Kidney capillary endothelial cell (primary cell): ENCODE data around the gene FCGR1A.
A peak's percentile ranks its signal among the peaks of the same experiment; 100 is the strongest.
"Not testable (repeated sequence)": the region's sequence is repeated elsewhere in the genome, so short reads cannot be mapped to it uniquely, and the experiment has no call there.

Source experiments
- DNase-seq: peaks from one replicate; pipeline ENCODE4 v3.0.0-alpha.2; 2018; ENCODE audit warnings: low spot score

The FCGR1A gene

GRCh38 chr1:149777084-149777483 is 5.4 kb upstream of the FCGR1A start:
- not testable (repeated sequence) for DNase-seq

DNA sequence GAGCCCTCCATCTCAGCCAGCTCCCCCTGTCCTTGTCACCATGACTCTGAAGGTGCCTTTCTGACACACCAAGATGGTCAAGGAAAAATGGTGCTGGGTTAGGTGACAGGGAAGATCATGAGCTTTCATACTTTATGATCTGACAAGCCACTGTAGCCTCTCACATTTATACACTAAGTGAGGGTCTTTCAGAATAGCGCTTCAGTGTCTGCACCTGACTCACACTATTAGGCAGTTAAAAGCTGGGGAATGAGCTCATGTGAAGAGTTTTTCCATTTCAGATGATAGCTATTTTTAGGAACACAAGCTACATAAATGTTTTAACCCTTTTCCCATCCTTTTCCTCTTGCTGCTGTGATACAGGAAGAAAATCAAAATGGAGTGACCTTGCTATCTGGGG is 4.2 kb upstream of the FCGR1A start:
- not testable (repeated sequence) for DNase-seq

DNA sequence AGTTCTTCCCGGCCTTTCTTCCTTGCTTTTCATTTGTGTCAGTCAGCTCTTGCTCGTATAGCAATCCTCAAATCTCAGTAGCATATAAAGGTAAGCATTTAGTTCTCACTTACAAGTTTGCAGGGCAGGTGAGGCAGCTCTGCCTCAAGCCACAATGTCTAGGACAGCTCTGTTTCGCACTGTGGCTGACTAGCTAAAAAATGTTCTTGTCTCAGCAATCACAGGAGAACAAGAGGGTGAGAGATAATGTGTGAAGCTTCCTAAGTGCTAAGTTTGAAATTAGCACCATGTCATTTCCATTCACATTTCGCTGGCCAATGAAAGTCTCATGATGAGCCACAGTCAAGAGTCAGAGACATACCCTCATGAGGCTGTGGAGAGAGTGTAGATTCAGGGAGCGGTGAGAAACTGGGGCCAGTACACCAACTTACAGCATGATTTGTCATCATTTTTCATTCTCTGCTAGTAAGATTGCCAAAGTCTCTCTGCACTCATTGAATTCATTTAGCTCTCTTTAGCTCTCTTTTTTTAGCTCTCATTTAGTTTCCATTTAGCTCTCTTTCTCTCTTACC is 995 bp upstream of the FCGR1A start:
- not testable (repeated sequence) for DNase-seq

GRCh38 chr1:149783289-149783688 is 795 bp downstream of the FCGR1A start:
- DNase-seq = not testable (repeated sequence)

DNA sequence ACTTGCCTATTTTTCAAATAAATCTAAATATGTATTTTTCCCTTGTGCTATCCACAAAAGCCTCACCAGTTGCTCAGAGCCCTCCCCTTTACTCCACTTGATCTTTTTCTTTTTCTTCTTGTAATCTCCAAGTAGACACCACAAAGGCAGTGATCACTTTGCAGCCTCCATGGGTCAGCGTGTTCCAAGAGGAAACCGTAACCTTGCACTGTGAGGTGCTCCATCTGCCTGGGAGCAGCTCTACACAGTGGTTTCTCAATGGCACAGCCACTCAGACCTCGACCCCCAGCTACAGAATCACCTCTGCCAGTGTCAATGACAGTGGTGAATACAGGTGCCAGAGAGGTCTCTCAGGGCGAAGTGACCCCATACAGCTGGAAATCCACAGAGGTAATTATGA is 1.4 kb downstream of the FCGR1A start:
- not testable (repeated sequence) for DNase-seq

GRCh38 chr1:149787688-149788451 is 5.4 kb downstream of the FCGR1A start:
- DNase-seq = not testable (repeated sequence)

DNA sequence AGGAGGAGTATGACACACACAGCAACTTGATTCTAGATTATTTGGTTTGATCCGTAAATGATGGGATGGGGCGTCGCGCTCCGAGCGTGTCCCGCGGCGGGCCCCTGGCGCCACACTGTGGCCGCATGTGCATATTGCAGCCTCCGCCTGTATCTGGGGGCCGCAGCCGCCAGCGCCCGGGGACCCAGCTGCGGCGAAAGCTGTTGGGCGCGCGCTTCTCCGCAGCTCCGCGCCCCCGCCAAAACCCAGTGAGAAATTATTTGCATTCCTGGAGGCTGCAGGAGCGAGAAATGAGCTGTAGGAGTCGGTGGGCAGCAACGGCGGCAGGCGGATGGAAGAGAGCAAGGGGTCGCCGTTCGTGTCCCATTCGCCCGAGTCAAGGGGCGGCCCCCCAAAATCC is 10.0 kb downstream of the FCGR1A start:
- peak; percentile 24 for DNase-seq

DNA sequence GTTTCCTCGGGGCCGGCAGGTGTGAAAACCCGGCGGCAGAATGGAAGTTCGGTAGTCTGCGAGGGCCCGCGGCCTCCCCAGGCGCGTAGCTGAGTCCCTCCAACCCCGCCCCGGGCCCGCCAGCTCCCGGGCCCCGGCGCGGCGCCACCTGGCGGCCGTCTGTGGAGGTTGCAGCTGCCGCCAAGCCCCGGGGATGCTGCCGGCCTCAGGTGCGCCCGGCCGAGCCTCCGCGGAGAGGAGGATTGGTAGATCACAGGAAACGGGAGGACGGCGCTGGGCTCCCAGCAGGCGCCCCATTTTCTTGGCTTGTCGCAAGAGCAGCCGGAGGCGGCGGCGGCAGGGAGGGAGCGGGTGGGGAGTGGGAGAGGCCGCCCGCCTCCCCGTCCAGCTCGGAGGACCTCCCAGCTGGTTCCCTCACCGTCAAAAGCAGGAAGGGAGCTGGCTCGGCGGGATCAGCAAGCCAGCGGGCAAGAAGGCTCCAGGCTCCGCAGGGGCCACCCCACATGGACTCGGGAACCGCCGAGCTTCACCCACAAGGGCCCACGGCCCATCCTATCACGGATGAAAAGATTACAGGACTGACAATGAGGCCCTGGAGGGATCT is 10.5 kb downstream of the FCGR1A start:
- peak; percentile 36 for DNase-seq

- not testable (repeated sequence) for DNase-seq
Observed at GRCh38 chr1:149793885-149794284, 11.4 kb downstream of the FCGR1A start.

DNA sequence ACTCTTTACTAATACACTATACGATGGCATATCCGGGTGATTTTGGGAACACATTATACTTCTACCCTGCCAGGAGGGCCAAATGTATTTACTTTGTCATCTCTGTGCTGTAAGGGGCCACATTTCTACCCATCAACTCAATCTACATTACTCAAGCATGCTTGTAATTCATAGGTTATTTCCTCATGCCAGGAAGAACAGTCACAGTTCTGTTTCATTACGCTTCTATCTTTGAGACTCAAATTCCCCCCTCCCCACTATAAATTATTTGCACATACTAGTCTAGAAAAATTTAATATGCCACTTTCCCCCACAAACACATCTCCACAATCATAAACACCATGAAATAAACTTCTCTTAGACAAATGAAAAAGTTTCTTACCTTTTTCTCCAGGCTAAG is 19.1 kb downstream of the FCGR1A start:
- DNase-seq = not testable (repeated sequence)

- not testable (repeated sequence) for DNase-seq
Observed at GRCh38 chr1:149804417-149805080, 22.1 kb downstream of the FCGR1A start.

DNA sequence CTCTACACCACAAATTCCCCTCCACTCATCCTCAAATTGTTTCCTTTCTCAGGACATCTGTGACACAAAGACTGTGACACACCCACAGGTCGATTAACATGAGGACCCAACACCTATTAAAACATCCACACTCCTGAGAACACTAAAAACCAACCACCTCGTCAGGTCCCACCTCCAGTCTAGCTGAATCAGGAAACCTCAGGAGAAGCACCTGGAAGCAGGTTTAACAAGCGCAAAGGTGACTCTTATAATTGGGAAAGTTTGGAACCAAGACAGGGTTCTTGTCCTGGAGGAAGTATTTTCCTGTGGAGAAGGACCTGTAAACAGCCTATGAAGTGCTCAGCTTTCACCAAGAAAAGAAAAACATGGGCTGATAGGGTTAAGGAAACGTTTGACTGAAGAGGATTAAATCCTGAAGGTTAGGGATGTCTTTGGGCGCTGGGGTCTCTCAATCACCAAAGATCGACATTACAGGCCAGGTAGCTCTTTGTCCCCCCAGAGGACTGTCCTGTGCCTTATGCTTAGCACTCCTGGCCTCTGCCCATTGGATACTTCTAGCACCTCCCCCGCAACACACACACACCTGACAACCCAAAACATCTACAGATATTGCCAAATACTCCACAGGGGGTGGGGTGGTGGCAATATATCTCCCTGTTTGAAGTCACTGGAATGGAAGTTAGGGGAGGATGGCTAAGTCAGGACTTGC is 28.4 kb downstream of the FCGR1A start:
- not testable (repeated sequence) for DNase-seq

DNA sequence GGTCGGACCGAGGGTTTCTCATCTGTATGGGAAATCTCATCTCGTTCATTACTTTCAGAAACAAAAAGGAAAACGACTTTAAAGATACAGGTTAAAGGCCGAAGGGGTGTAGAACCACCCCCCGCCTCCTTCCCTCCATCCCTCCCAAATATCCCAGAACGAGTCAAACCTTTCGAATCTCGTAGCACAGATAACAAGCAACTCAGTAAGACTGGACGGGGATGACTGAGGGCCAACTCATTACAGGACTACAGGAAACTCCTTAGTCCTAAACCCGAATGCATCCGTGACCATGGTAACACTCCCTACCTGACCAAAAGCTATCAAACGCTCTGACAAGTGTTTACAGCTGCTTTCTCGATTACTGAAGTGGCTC is 29.0 kb downstream of the FCGR1A start:
- DNase-seq = not testable (repeated sequence)

- DNase-seq = peak; percentile 56
Observed at GRCh38 chr1:149811890-149812829, 29.7 kb downstream of the FCGR1A start.

GRCh38 chr1:149812893-149813801 is 30.7 kb downstream of the FCGR1A start:
- peak; percentile 23 for DNase-seq

GRCh38 chr1:149820387-149820786 is 37.9 kb downstream of the FCGR1A start:
- not testable (repeated sequence) for DNase-seq

DNA sequence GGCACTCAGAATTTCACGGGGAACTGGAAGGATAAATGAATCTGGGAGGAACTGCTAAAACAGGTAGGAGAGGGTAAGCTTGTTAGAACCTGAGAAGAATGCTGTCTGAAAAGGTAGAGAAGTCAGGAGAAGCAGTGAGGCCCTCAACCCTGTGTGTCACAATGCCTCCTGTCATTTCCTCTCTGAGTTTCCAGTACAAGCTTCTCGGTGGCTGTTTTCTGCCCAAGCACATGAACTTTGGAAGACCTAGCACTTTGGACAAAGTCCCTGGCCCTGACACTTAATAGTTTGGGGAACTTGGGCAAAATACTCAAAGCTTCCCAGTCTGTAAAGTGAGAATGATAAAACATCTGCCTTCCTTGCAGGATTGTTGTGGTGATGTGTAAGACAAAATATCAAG is 44.1 kb downstream of the FCGR1A start:
- not testable (repeated sequence) for DNase-seq

DNA sequence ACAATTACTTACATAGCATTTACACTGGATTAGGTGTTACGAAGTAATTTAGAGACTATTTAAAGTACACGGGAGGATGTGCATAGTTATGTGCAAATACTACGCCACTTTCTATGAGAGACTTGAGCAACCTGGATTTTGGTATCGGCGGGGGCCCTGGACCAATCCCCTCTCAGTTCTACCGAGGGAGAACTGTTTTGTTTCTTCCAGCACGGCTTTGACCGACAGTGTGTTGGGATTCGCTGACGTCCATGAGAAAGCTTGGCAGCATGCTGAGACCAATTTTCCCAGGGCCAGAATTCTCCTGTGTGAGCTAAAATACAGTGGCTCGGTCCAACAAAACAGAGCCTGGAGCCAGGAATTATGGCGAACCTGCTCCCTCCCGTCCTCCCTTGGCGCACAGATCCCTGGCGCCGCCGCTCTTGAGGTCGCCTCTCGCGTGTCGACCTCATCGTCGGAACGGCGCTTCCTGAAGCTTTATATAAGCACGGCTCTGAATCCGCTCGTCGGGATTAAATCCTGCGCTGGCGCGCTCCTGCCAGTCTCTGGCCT is 49.3 kb downstream of the FCGR1A start:
- DNase-seq = not testable (repeated sequence)

DNA sequence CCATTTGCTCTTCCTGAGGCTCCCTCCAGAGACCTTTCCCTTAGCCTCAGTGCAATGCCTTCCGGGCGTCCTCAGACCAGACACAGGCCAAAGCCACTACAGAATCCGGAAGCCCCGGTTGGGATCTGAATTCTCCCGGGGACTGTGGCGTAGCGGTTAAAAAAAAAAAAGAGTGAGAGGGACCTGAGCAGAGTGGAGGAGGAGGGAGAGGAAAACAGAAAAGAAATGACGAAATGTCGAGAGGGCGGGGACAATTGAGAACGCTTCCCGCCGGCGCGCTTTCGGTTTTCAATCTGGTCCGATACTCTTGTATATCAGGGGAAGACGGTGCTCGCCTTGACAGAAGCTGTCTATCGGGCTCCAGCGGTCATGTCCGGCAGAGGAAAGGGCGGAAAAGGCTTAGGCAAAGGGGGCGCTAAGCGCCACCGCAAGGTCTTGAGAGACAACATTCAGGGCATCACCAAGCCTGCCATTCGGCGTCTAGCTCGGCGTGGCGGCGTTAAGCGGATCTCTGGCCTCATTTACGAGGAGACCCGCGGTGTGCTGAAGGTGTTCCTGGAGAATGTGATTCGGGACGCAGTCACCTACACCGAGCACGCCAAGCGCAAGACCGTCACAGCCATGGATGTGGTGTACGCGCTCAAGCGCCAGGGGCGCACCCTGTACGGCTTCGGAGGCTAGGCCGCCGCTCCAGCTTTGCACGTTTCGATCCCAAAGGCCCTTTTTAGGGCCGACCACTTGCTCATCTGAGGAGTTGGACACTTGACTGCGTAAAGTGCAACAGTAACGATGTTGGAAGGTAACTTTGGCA is 50.0 kb downstream of the FCGR1A start:
- DNase-seq = not testable (repeated sequence)
